Measurements from ENCODE around the gene ITGA1. TPM values are rescaled to one million over a fixed set of nuclear protein-coding genes. Genes with fewer than 3 reads are reported as not detected.

Gene ITGA1
- total and polyA plus RNA-seq, 2 donors (not counting 1 experiment from before 2014, with no cell fraction given): 0.74 TPM; not detected in 1

DNA sequence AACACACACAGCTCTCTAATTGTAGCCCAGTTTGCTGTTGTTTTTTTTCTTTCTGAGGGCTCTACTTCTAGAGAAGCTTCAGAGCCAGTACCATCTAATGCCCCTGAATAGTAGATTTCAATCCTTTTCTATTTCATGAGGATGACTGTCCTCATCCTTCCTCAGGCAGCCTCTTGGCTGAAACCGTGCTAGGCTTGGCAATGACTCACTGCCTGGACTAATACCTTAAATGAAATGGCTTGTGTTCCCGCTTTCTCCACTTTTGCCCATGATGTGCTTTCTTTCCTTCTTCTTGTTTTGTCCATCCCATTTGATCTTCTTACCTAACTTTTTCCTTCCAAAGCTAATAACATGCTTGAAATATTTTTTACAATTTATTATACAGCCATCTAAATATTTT lies 80.1 kb downstream of the ITGA1 start:
- H3K9ac ChIP-seq (ENCODE audit: low read length): no peak overlapping the region
- H3K4me1 ChIP-seq (ENCODE audit: control insufficient read depth in 2 of 2, insufficient read depth in 2 of 2, low read length in 2 of 2): no peaks in the 10 kb centered on the region

DNA sequence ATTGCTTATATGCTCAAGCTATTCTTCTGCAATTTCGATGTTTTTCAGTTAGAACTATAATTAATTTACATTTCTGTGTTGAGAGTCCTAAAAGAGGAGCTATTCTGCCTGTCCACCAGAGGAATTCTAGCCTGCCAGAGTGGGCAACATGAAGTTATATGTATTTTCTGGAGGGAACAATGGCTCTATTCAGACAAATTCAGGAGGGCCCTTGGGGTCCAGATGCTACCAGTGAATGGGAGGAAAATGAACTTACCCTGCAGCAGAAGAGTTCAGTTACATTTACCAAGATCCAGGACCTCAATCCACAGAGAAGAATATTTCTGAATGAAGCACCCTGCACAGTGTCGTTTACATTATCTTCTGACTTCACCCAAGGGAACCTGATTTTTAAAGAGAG lies 80.7 kb downstream of the ITGA1 start:
- Histone ChIP-seq H2AFZ (ENCODE audit: insufficient read depth, low read depth, low read length, poor library complexity, severe bottlenecking) (no peak overlapping the region), H3K79me2 (ENCODE audit: control insufficient read depth, insufficient read depth, low read length) (no peaks in the 10 kb centered on the region), H3K4me1 (ENCODE audit: control insufficient read depth in 2 of 2, insufficient read depth in 2 of 2, low read length in 2 of 2) (no peaks in the 10 kb centered on the region), H3K27ac (ENCODE audit: low read length in 2 of 2) (no peak overlapping the region), H3K4me2 (replicated peaks; ENCODE audit: low read depth, low read length, poor library complexity, severe bottlenecking) (no peak overlapping the region), H3K36me3 (replicated peaks in 1 of 2; ENCODE audit: control extremely low read depth in 1 of 2, control insufficient read depth in 1 of 2, extremely low read depth in 1 of 2, insufficient read depth in 2 of 2, low read length in 1 of 2) (no peaks in the 10 kb centered on the region), H3K27me3 (replicated peaks in 1 of 4; ENCODE audit: control extremely low read depth in 1 of 4, control insufficient read depth in 3 of 4, insufficient read depth in 4 of 4, low read length in 3 of 4) (peaks cover 0 to 5% (median 0%) of the 10 kb centered on the region in 4 experiments), H3K9ac (ENCODE audit: low read length) (no peak overlapping the region), H3K4me3 (ENCODE audit: control extremely low read depth in 1 of 5, extremely low read depth in 1 of 5, insufficient read depth in 1 of 5, low read depth in 2 of 5, low read length in 4 of 5) (no peak overlapping the region), H3K9me3 (ENCODE audit: control extremely low read depth in 1 of 3, control insufficient read depth in 2 of 3, insufficient read depth in 1 of 3, low read length in 2 of 3) (no peaks in the 10 kb centered on the region), H4K20me1 (ENCODE audit: control insufficient read depth, insufficient read depth, low read length, poor library complexity, severe bottlenecking) (no peaks in the 10 kb centered on the region)
- no CpG with 5 or more reads among the region's 2 CpGs for WGBS (ENCODE audit: insufficient coverage)
- TF ChIP-seq EZH2 (IDR thresholded peaks at IDR 0.05; ENCODE audit: borderline replicate concordance, insufficient read depth, low read depth, low read length, poor library complexity, severe bottlenecking): no peak
- TF ChIP-seq, protein P1, sequence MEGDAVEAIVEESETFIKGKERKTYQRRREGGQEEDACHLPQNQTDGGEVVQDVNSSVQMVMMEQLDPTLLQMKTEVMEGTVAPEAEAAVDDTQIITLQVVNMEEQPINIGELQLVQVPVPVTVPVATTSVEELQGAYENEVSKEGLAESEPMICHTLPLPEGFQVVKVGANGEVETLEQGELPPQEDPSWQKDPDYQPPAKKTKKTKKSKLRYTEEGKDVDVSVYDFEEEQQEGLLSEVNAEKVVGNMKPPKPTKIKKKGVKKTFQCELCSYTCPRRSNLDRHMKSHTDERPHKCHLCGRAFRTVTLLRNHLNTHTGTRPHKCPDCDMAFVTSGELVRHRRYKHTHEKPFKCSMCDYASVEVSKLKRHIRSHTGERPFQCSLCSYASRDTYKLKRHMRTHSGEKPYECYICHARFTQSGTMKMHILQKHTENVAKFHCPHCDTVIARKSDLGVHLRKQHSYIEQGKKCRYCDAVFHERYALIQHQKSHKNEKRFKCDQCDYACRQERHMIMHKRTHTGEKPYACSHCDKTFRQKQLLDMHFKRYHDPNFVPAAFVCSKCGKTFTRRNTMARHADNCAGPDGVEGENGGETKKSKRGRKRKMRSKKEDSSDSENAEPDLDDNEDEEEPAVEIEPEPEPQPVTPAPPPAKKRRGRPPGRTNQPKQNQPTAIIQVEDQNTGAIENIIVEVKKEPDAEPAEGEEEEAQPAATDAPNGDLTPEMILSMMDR (IDR thresholded peaks at IDR 0.05): no peak
- ATAC-seq (ENCODE audit: low read depth) (no peak), DNase-seq (no peak)
- POLR2A ChIA-PET: no interaction called here
- intact Hi-C loops (cut with micrococcal nuclease): no loop called here
- CTCF ChIA-PET: no interaction called here
- Mint-ChIP-seq H3K4me3 (no peak overlapping the region), H3K9me3 (ENCODE audit: insufficient read depth) (no peaks in the 10 kb centered on the region), H3K27me3 (peaks cover 21% of the 10 kb centered on the region), H3K4me1 (no peaks in the 10 kb centered on the region), H3K27ac (no peak overlapping the region)

More for the DNA sequence above, 80.1 kb downstream of the ITGA1 start:
- no peak overlapping the region for H3K27ac ChIP-seq (ENCODE audit: low read length in 2 of 2)
- no peak overlapping the region for H2AFZ ChIP-seq (ENCODE audit: insufficient read depth, low read depth, low read length, poor library complexity, severe bottlenecking)
- no peaks in the 10 kb centered on the region for H4K20me1 ChIP-seq (ENCODE audit: control insufficient read depth, insufficient read depth, low read length, poor library complexity, severe bottlenecking)
- ChIA-PET CTCF (no interaction called here), POLR2A (no interaction called here)
- TF ChIP-seq, protein P1 (IDR thresholded peaks at IDR 0.05): no peak
- H3K36me3 ChIP-seq (replicated peaks in 1 of 2; ENCODE audit: control extremely low read depth in 1 of 2, control insufficient read depth in 1 of 2, extremely low read depth in 1 of 2, insufficient read depth in 2 of 2, low read length in 1 of 2): no peaks in the 10 kb centered on the region
- Mint-ChIP-seq H3K9me3 (ENCODE audit: insufficient read depth) (no peaks in the 10 kb centered on the region), H3K27me3 (peaks cover 15% of the 10 kb centered on the region), H3K4me3 (no peak overlapping the region), H3K4me1 (no peaks in the 10 kb centered on the region), H3K27ac (no peak overlapping the region)
- no peak for ATAC-seq (ENCODE audit: low read depth)
- no peaks in the 10 kb centered on the region for H3K79me2 ChIP-seq (ENCODE audit: control insufficient read depth, insufficient read depth, low read length)
- H3K4me3 ChIP-seq (ENCODE audit: control extremely low read depth in 1 of 5, extremely low read depth in 1 of 5, insufficient read depth in 1 of 5, low read depth in 2 of 5, low read length in 4 of 5): no peak overlapping the region
- no peak overlapping the region for H3K4me2 ChIP-seq (replicated peaks; ENCODE audit: low read depth, low read length, poor library complexity, severe bottlenecking)
- no peak for DNase-seq
- H3K9me3 ChIP-seq (ENCODE audit: control extremely low read depth in 1 of 3, control insufficient read depth in 2 of 3, insufficient read depth in 1 of 3, low read length in 2 of 3): no peaks in the 10 kb centered on the region
- no peaks in the 10 kb centered on the region for H3K27me3 ChIP-seq (replicated peaks in 1 of 4; ENCODE audit: control extremely low read depth in 1 of 4, control insufficient read depth in 3 of 4, insufficient read depth in 4 of 4, low read length in 3 of 4)
- intact Hi-C loops (cut with micrococcal nuclease): no loop called here
- WGBS (ENCODE audit: insufficient coverage): 89% methylated on average over 2 of the region's 2 CpGs

All from B cell (primary cell).